ENCODE results near the gene GPC6. TPM values are rescaled to one million over a fixed set of nuclear protein-coding genes. Genes with fewer than 3 reads are reported as not detected.

GPC6 gene
- polyA plus RNA-seq, 1 of the 3 experiments (the other 2 are of a cell fraction): 6.7 TPM

GRCh38 chr13:94143624-94144350 lies 917.2 kb downstream of the GPC6 start:
- Histone ChIP-seq H3K9ac (no peak overlapping the region), H3K4me1 (ENCODE audit: control insufficient read depth in 1 of 2, insufficient read depth in 2 of 2, low read depth in 1 of 2, low read length in 1 of 2) (peaks cover 0 to under 1% of the 10 kb centered on the region in 2 experiments; a peak in 1 of 4 replicates), H3K36me3 (replicated peaks in 1 of 2; ENCODE audit: control insufficient read depth in 1 of 2, insufficient read depth in 2 of 2, low read length in 1 of 2) (no peaks in the 10 kb centered on the region), H3K4me2 (no peak overlapping the region), H3K9me2 (no peaks in the 10 kb centered on the region), H3K79me2 (ENCODE audit: insufficient read depth) (no peaks in the 10 kb centered on the region), H3K4me3 (ENCODE audit: low read depth in 2 of 2, low read length in 1 of 2) (no peak overlapping the region), H3K27ac (ENCODE audit: low read depth in 2 of 2, low read length in 1 of 2) (no peak overlapping the region), H3K9me3 (no peaks in the 10 kb centered on the region), H3K27me3 (ENCODE audit: insufficient read depth) (no peaks in the 10 kb centered on the region), H2AFZ (ENCODE audit: low read depth) (no peak overlapping the region), H3F3A (replicated peaks; ENCODE audit: insufficient read depth) (no peaks in the 10 kb centered on the region), H4K20me1 (ENCODE audit: insufficient read depth) (no peaks in the 10 kb centered on the region)
- TF ChIP-seq ELF1 (IDR thresholded peaks at IDR 0.05) (no peak), MEF2A (IDR thresholded peaks at IDR 0.05; ENCODE audit: borderline replicate concordance, low read depth) (no peak)
- POLR2A ChIA-PET: no interaction called here
- CTCF ChIA-PET: no interaction called here
- DNase-seq: no peak
- WGBS (ENCODE audit: low lambda C conversion rate): 92% methylated on average over 11 of the region's 11 CpGs

GRCh38 chr13:94145966-94146365 lies 919.4 kb downstream of the GPC6 start:
- H3K9me2 ChIP-seq: no peaks in the 10 kb centered on the region
- no peaks in the 10 kb centered on the region for H4K20me1 ChIP-seq (ENCODE audit: insufficient read depth)
- POLR2A ChIA-PET: no interaction called here
- H2AFZ ChIP-seq (ENCODE audit: low read depth): no peak overlapping the region
- DNase-seq: no peak
- no peaks in the 10 kb centered on the region for H3K79me2 ChIP-seq (ENCODE audit: insufficient read depth)
- CTCF ChIA-PET: interaction anchor here (1.0 kb wide), 1 partner anchor 34 kb away, joined by 3 read pairs; no protein-coding TSS in a partner anchor
- WGBS (ENCODE audit: low lambda C conversion rate): 50% methylated on average over 2 of the region's 2 CpGs
- H3K27ac ChIP-seq (ENCODE audit: low read depth in 2 of 2, low read length in 1 of 2): no peak overlapping the region
- TF ChIP-seq FOXM1 (IDR thresholded peaks at IDR 0.05; ENCODE audit: low read depth): no peak
- H3K27me3 ChIP-seq (ENCODE audit: insufficient read depth): no peaks in the 10 kb centered on the region
- no peak overlapping the region for H3K4me2 ChIP-seq
- H3K36me3 ChIP-seq (replicated peaks in 1 of 2; ENCODE audit: control insufficient read depth in 1 of 2, insufficient read depth in 2 of 2, low read length in 1 of 2): no peaks in the 10 kb centered on the region
- H3K4me3 ChIP-seq (ENCODE audit: low read depth in 2 of 2, low read length in 1 of 2): no peak overlapping the region
- no peak overlapping the region for H3K9ac ChIP-seq
- no peaks in the 10 kb centered on the region for H3K9me3 ChIP-seq
- no peaks in the 10 kb centered on the region for H3F3A ChIP-seq (replicated peaks; ENCODE audit: insufficient read depth)
- H3K4me1 ChIP-seq (ENCODE audit: control insufficient read depth in 1 of 2, insufficient read depth in 2 of 2, low read depth in 1 of 2, low read length in 1 of 2): no peaks in the 10 kb centered on the region; a peak in 1 of 4 replicates

- POLR2A ChIA-PET: interaction anchor here (0.6 kb wide), 2 partner anchors 263 to 451 kb away, joined by 3 read pairs; no protein-coding TSS in a partner anchor
- H3K4me3 ChIP-seq (ENCODE audit: low read depth in 2 of 2, low read length in 1 of 2): no peak overlapping the region
- 88% methylated on average over 2 of the region's 2 CpGs for WGBS (ENCODE audit: low lambda C conversion rate)
- H3K9me3 ChIP-seq: no peaks in the 10 kb centered on the region
- no peaks in the 10 kb centered on the region for H3K9me2 ChIP-seq
- no peaks in the 10 kb centered on the region for H3K36me3 ChIP-seq (replicated peaks in 1 of 2; ENCODE audit: control insufficient read depth in 1 of 2, insufficient read depth in 2 of 2, low read length in 1 of 2)
- H3K4me1 ChIP-seq (ENCODE audit: control insufficient read depth in 1 of 2, insufficient read depth in 2 of 2, low read depth in 1 of 2, low read length in 1 of 2): peaks cover 3 to 7% of the 10 kb centered on the region in 2 experiments; a peak in 3 of 4 replicates
- no peaks in the 10 kb centered on the region for H4K20me1 ChIP-seq (ENCODE audit: insufficient read depth)
- CTCF ChIA-PET: no interaction called here
- no peak overlapping the region for H3K9ac ChIP-seq
- H3K27me3 ChIP-seq (ENCODE audit: insufficient read depth): no peaks in the 10 kb centered on the region
- H3K4me2 ChIP-seq: no peak overlapping the region
- H3F3A ChIP-seq (replicated peaks; ENCODE audit: insufficient read depth): no peaks in the 10 kb centered on the region
- no peaks in the 10 kb centered on the region for H3K79me2 ChIP-seq (ENCODE audit: insufficient read depth)
- H2AFZ ChIP-seq (ENCODE audit: low read depth): no peak overlapping the region
- no peak for DNase-seq
- H3K27ac ChIP-seq (ENCODE audit: low read depth in 2 of 2, low read length in 1 of 2): no peak overlapping the region
- TF ChIP-seq MAX (IDR thresholded peaks at IDR 0.05; ENCODE audit: low read depth): no peak
- no peak for TF ChIP-seq CHD2 (IDR thresholded peaks at IDR 0.05; ENCODE audit: low read length, partially characterized antibody)
- no peak for TF ChIP-seq NFIC (IDR thresholded peaks at IDR 0.05; ENCODE audit: borderline replicate concordance)
- no peak for TF ChIP-seq TAF1 (IDR thresholded peaks at IDR 0.05; ENCODE audit: borderline replicate concordance, low read depth, low read length)
- TF ChIP-seq RCOR1 (IDR thresholded peaks at IDR 0.05; ENCODE audit: low read length): no peak
- TF ChIP-seq CTCF (IDR thresholded peaks at IDR 0.05): no peak
- TF ChIP-seq EP300 (IDR thresholded peaks at IDR 0.05; ENCODE audit: borderline replicate concordance in 1 of 2, low read depth in 1 of 2, low read length in 1 of 2): no peak
- TF ChIP-seq RXRA (IDR thresholded peaks at IDR 0.05; ENCODE audit: borderline replicate concordance, low read depth): no peak
- no peak for TF ChIP-seq USF2 (IDR thresholded peaks at IDR 0.05; ENCODE audit: borderline replicate concordance, low read depth, low read length)
- no peak for TF ChIP-seq USF1 (IDR thresholded peaks at IDR 0.05; ENCODE audit: borderline replicate concordance, low read depth)
- TF ChIP-seq TCF12 (IDR thresholded peaks at IDR 0.05): no peak
- TF ChIP-seq FOXJ3 (CRISPR knock-in tag; IDR thresholded peaks at IDR 0.05): no peak
- no peak for TF ChIP-seq MXI1 (IDR thresholded peaks at IDR 0.05; ENCODE audit: low read depth, low read length)
- no peak for TF ChIP-seq FOXM1 (IDR thresholded peaks at IDR 0.05; ENCODE audit: low read depth)
- TF ChIP-seq MEF2A (IDR thresholded peaks at IDR 0.05; ENCODE audit: borderline replicate concordance, low read depth): no peak
- no peak for TF ChIP-seq FOSL2 (IDR thresholded peaks at IDR 0.05; ENCODE audit: borderline replicate concordance, low read depth)
- no peak for TF ChIP-seq ELF1 (IDR thresholded peaks at IDR 0.05)
- no peak for TF ChIP-seq TEAD4 (IDR thresholded peaks at IDR 0.05; ENCODE audit: borderline replicate concordance, insufficient read depth)
- no peak for TF ChIP-seq GABPA (IDR thresholded peaks at IDR 0.05; ENCODE audit: low read depth)
Measured at GRCh38 chr13:94153586-94153985, 927.0 kb downstream of the GPC6 start.
